HEK293 (cell line): Measurements from ENCODE around the gene PRKG1.

Experiments used
- CTCF ChIP-seq: fragments of 450-650 bp; formaldehyde crosslinking; IDR thresholded peaks from 2 replicates; pipeline ENCODE4 v1.5.1; 2016; ENCODE audit warnings: missing biosample characterization, missing genetic modification characterization
- KLF8 ChIP-seq: fragments of 450-650 bp; formaldehyde crosslinking; IDR thresholded peaks from 2 replicates; pipeline ENCODE4 v1.5.1; 2016; ENCODE audit warnings: missing biosample characterization, missing genetic modification characterization
- ZBTB7A ChIP-seq: fragments of 450-650 bp; formaldehyde crosslinking; IDR thresholded peaks from 2 replicates; pipeline ENCODE4 v1.5.1; 2016; ENCODE audit warnings: low read depth, missing biosample characterization, missing genetic modification characterization
- ZNF501 ChIP-seq: fragments of 450-650 bp; formaldehyde crosslinking; IDR thresholded peaks from 2 replicates; pipeline ENCODE4 v1.5.1; 2016; ENCODE audit warnings: missing biosample characterization, missing genetic modification characterization
- ZNF600 ChIP-seq: fragments of 450-650 bp; formaldehyde crosslinking; IDR thresholded peaks from 2 replicates; pipeline ENCODE4 v1.5.1; 2016; ENCODE audit warnings: missing biosample characterization, missing genetic modification characterization
- TF ChIP-seq, protein P1 (sequence below): fragments of 450-650 bp; formaldehyde crosslinking; IDR thresholded peaks from 2 replicates; pipeline ENCODE4 v1.5.1; 2016; ENCODE audit warnings: missing biosample characterization, missing genetic modification characterization
- TF ChIP-seq, protein P2 (sequence below): fragments of 450-650 bp; formaldehyde crosslinking; IDR thresholded peaks from 2 replicates; pipeline ENCODE4 v1.5.1; 2016; ENCODE audit warnings: missing biosample characterization, missing genetic modification characterization

DNA sequence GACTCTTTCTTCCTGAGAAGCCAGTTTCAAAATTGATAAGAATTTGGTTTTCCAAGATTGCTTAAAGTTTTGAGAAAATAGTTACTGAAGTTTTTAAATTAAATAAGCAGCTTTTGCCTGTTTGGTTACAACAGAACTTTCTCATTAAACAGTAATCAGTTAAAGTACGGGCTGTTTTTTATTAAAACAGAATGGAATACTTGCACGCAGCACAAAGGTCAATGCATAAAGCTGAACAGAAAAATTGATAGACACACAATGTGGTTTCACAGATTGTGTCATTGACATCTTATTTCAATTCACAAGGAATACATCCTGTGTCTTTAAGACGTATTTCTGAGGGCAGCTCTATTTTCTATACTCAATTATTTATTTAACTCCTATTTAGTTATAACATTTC lies 192.2 kb downstream of the PRKG1 start:
- TF ChIP-seq ZNF501 (no peak), CTCF (tag by site-specific recombination) (no peak), ZBTB7A (tag by site-specific recombination) (no peak), KLF8 (no peak), ZNF600 (no peak)
- TF ChIP-seq, protein P1, sequence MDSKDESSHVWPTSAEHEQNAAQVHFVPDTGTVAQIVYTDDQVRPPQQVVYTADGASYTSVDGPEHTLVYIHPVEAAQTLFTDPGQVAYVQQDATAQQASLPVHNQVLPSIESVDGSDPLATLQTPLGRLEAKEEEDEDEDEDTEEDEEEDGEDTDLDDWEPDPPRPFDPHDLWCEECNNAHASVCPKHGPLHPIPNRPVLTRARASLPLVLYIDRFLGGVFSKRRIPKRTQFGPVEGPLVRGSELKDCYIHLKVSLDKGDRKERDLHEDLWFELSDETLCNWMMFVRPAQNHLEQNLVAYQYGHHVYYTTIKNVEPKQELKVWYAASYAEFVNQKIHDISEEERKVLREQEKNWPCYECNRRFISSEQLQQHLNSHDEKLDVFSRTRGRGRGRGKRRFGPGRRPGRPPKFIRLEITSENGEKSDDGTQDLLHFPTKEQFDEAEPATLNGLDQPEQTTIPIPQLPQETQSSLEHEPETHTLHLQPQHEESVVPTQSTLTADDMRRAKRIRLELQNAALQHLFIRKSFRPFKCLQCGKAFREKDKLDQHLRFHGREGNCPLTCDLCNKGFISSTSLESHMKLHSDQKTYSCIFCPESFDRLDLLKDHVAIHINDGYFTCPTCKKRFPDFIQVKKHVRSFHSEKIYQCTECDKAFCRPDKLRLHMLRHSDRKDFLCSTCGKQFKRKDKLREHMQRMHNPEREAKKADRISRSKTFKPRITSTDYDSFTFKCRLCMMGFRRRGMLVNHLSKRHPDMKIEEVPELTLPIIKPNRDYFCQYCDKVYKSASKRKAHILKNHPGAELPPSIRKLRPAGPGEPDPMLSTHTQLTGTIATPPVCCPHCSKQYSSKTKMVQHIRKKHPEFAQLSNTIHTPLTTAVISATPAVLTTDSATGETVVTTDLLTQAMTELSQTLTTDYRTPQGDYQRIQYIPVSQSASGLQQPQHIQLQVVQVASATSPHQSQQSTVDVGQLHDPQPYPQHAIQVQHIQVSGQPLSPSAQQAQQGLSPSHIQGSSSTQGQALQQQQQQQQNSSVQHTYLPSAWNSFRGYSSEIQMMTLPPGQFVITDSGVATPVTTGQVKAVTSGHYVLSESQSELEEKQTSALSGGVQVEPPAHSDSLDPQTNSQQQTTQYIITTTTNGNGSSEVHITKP (tag by site-specific recombination): no peak
- TF ChIP-seq, protein P2, sequence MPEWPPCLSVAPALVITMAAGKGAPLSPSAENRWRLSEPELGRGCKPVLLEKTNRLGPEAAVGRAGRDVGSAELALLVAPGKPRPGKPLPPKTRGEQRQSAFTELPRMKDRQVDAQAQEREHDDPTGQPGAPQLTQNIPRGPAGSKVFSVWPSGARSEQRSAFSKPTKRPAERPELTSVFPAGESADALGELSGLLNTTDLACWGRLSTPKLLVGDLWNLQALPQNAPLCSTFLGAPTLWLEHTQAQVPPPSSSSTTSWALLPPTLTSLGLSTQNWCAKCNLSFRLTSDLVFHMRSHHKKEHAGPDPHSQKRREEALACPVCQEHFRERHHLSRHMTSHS: no peak
